HepG2 (cell line): ENCODE measurements around the gene CNNM3. TPM values are rescaled to one million over a fixed set of nuclear protein-coding genes. Genes with fewer than 3 reads are reported as not detected.

ENCODE experiments used
- ETV6 ChIP-seq: sonication (generic); formaldehyde crosslinking; conservative IDR thresholded peaks from 2 replicates; pipeline ENCODE4 v1.4.0; 2020; ENCODE audit warnings: missing genetic modification reagents
- HNF4G ChIP-seq, 2 experiments: sonication (generic) in 1 of 2; formaldehyde crosslinking in 1 of 2; IDR thresholded peaks; 2 replicates each; pipeline versions ENCODE4 v1.4.0 to v1.6.1; 2011 to 2020; ENCODE audit warnings: borderline replicate concordance in 2 of 2, low read depth in 2 of 2, mild to moderate bottlenecking in 2 of 2, low read length in 1 of 2, missing genetic modification reagents in 1 of 2, moderate library complexity in 1 of 2
- HNRNPH1 ChIP-seq: fragments of 200-400 bp; formaldehyde crosslinking; optimal IDR thresholded peaks from 2 replicates; pipeline ENCODE3; 2017; ENCODE audit warnings: mild to moderate bottlenecking, low read depth, low read length
- HOXA3 ChIP-seq: sonication (generic); formaldehyde crosslinking; IDR thresholded peaks from 2 replicates; pipeline ENCODE4 v1.5.0; 2020; ENCODE audit warnings: missing genetic modification reagents
- NFIB ChIP-seq: sonication (generic); formaldehyde crosslinking; IDR thresholded peaks from 2 replicates; pipeline ENCODE4 v1.9.0; 2021; ENCODE audit warnings: missing genetic modification reagents, mild to moderate bottlenecking, borderline replicate concordance
- PRMT3 ChIP-seq: sonication (generic); formaldehyde crosslinking; IDR thresholded peaks from 2 replicates; pipeline ENCODE4 v1.8.1; 2022; ENCODE audit warnings: low read depth, mild to moderate bottlenecking, moderate library complexity, missing genetic modification reagents, borderline replicate concordance
- RFXANK ChIP-seq: IDR thresholded peaks from 2 replicates; pipeline ENCODE4 v1.6.1; 2016
- RORA ChIP-seq: sonication (generic); formaldehyde crosslinking; IDR thresholded peaks from 2 replicates; pipeline ENCODE4 v1.5.0; 2020; ENCODE audit warnings: mild to moderate bottlenecking, missing genetic modification reagents, moderate library complexity
- SKIL ChIP-seq: sonication (generic); formaldehyde crosslinking; IDR thresholded peaks from 2 replicates; pipeline ENCODE4 v1.8.0; 2022; ENCODE audit warnings: missing genetic modification reagents, mild to moderate bottlenecking, moderate library complexity, borderline replicate concordance
- SRSF1 ChIP-seq: fragments of 200-400 bp; formaldehyde crosslinking; optimal IDR thresholded peaks from 2 replicates; pipeline ENCODE3; 2017; ENCODE audit warnings: mild to moderate bottlenecking, low read depth, low read length, moderate library complexity
- STAT5B ChIP-seq: sonication (generic); formaldehyde crosslinking; IDR thresholded peaks from 2 replicates; pipeline ENCODE4 v1.4.0; 2020; ENCODE audit warnings: missing genetic modification reagents
- ZNF10 ChIP-seq: sonication (generic); formaldehyde crosslinking; IDR thresholded peaks from 2 replicates; pipeline ENCODE4 v1.4.0; 2020; ENCODE audit warnings: mild to moderate bottlenecking, low read depth, missing genetic modification reagents, borderline replicate concordance
- ZNF263 ChIP-seq: sonication (generic); formaldehyde crosslinking; IDR thresholded peaks from 2 replicates; pipeline ENCODE4 v1.4.0; 2020; ENCODE audit warnings: missing genetic modification reagents
- ZNF556 ChIP-seq: sonication (generic); formaldehyde crosslinking; IDR thresholded peaks from 2 replicates; pipeline ENCODE4 v1.4.0; 2020; ENCODE audit warnings: mild to moderate bottlenecking, missing genetic modification reagents, borderline replicate concordance
- ZNF772 ChIP-seq: sonication (generic); formaldehyde crosslinking; IDR thresholded peaks from 2 replicates; pipeline ENCODE4 v1.5.0; 2020; ENCODE audit warnings: mild to moderate bottlenecking, missing genetic modification reagents
- ZNF781 ChIP-seq: sonication (generic); formaldehyde crosslinking; IDR thresholded peaks from 2 replicates; pipeline ENCODE4 v1.5.1; 2020; ENCODE audit warnings: borderline replicate concordance, mild to moderate bottlenecking, missing genetic modification reagents; ENCODE audit errors: not compliant biosample characterization
- ZSCAN31 ChIP-seq: sonication (generic); formaldehyde crosslinking; IDR thresholded peaks from 2 replicates; pipeline ENCODE4 v1.5.0; 2020; ENCODE audit warnings: low read depth, mild to moderate bottlenecking, missing genetic modification reagents
- polyA plus RNA-seq, 8 experiments: library from polyadenylated mRNA; depleted of rRNA in 3 of 8; stranded (reverse) in 7 of 8; unstranded in 1 of 8; fragments of >200 nt; fragmentation: Illumina TruSeq in 4 of 8; extraction: Trizol in 4 of 8; gene quantifications; 2 replicates each; pipeline versions ENCODE4 v1.2.1 to v1.2.3, GENCODE V29; 2011 to 2016; ENCODE audit warnings: low read depth in 4 of 8, missing spikeins in 1 of 8, mixed read lengths in 1 of 8; ENCODE audit not compliant: insufficient read depth in 1 of 8
- total RNA-seq, 5 experiments: library from RNA; depleted of rRNA; stranded (reverse); fragments of >200 nt; fragmentation: Illumina TruSeq; extraction: Trizol; gene quantifications; 2 replicates each; pipeline ENCODE4 v1.2.3, GENCODE V29; 2016; ENCODE audit warnings: low read depth in 1 of 5

CNNM3 gene
- total and polyA plus RNA-seq, 2 of the 13 experiments (the other 11 are each of a cell fraction or from before 2014, with no cell fraction given) = 21.2 to 27.9 TPM

- TF ChIP-seq ZSCAN31 = no peak
- no peak for TF ChIP-seq NFIB (CRISPR knock-in tag)
- TF ChIP-seq ZNF781 (CRISPR knock-in tag) = no peak
- TF ChIP-seq PRMT3 = no peak
- TF ChIP-seq HOXA3 (CRISPR knock-in tag) = no peak
- no peak for TF ChIP-seq ZNF772
- peak; percentile 43 for TF ChIP-seq SRSF1
- TF ChIP-seq SKIL = no peak
- TF ChIP-seq ZNF556 (CRISPR knock-in tag) = no peak
- TF ChIP-seq RORA (CRISPR knock-in tag) = no peak
- no peak for TF ChIP-seq RFXANK (CRISPR knock-in tag)
- no peak for TF ChIP-seq ZNF10 (CRISPR knock-in tag)
- no peak for TF ChIP-seq HNF4G (IDR thresholded peaks at IDR 0.05; ENCODE audit: borderline replicate concordance, low read depth, low read length)
- TF ChIP-seq HNF4G (CRISPR knock-in tag; IDR thresholded peaks at IDR 0.05; ENCODE audit: borderline replicate concordance, low read depth) = no peak
- TF ChIP-seq STAT5B (CRISPR knock-in tag) = no peak
- TF ChIP-seq ZNF263 (CRISPR knock-in tag) = no peak
- no peak for TF ChIP-seq ETV6
- no peak for TF ChIP-seq HNRNPH1
Measured at GRCh38 chr2:96800061-96801004, 15.7 kb upstream of the CNNM3 start (continued).
